Central memory CD8-positive, alpha-beta T cell (primary cell): Measurements from ENCODE around the gene C5orf47.

ENCODE experiments used
- ATAC-seq: fragments of 150-1000 bp; cut with Tn5 transposase; replicated peaks from 2 replicates; pipeline ENCODE4 v1.10.0; 2022; ENCODE audit warnings: mild to moderate bottlenecking, moderate FRiP score, moderate number of reproducible peaks; ENCODE audit not compliant: poor library complexity, severe bottlenecking; ENCODE audit errors: extremely low read depth
- DNase-seq, 2 donors: peaks; one replicate each; pipeline ENCODE4 v3.0.0; 2021; ENCODE audit warnings: low spot score in 2 of 2
- H3K27ac Mint-ChIP-seq: one replicate; pipeline ENCODE4 v1.8.0; 2022; ENCODE audit warnings: low read depth, mild to moderate bottlenecking, moderate library complexity, mixed read lengths
- H3K27me3 Mint-ChIP-seq: one replicate; pipeline ENCODE4 v1.8.0; 2022; ENCODE audit warnings: mixed read lengths
- H3K36me3 Mint-ChIP-seq: one replicate; pipeline ENCODE4 v1.8.0; 2022; ENCODE audit warnings: mild to moderate bottlenecking, moderate library complexity, mixed read lengths; ENCODE audit not compliant: insufficient read depth
- H3K4me1 Mint-ChIP-seq: one replicate; pipeline ENCODE4 v1.8.0; 2022; ENCODE audit warnings: mixed read lengths
- H3K4me3 Mint-ChIP-seq: one replicate; pipeline ENCODE4 v1.8.0; 2022; ENCODE audit warnings: mild to moderate bottlenecking, moderate library complexity, mixed read lengths
- H3K9me3 Mint-ChIP-seq: one replicate; pipeline ENCODE4 v1.8.0; 2022; ENCODE audit warnings: mixed read lengths

Gene C5orf47

GRCh38 chr5:173973616-173973969 lies 15.4 kb upstream of the C5orf47 start:
- peak overlapping the region; percentile 45 for H3K4me3 Mint-ChIP-seq
- H3K36me3 Mint-ChIP-seq, result no peaks in the 10 kb centered on the region
- H3K27ac Mint-ChIP-seq, result no peak overlapping the region
- no peak for DNase-seq
- no peaks in the 10 kb centered on the region for H3K9me3 Mint-ChIP-seq
- H3K27me3 Mint-ChIP-seq, result peaks cover 48% of the 10 kb centered on the region
- ATAC-seq, result no peak
- peaks cover 6% of the 10 kb centered on the region for H3K4me1 Mint-ChIP-seq

- no peaks in the 10 kb centered on the region for H3K9me3 Mint-ChIP-seq
- ATAC-seq, result no peak
- H3K27ac Mint-ChIP-seq, result no peak overlapping the region
Measured at GRCh38 chr5:173974688-173975239, 14.2 kb upstream of the C5orf47 start.

GRCh38 chr5:173981185-173981761 lies 7.7 kb upstream of the C5orf47 start:
- Mint-ChIP-seq H3K27ac (no peak overlapping the region), H3K4me1 (no peaks in the 10 kb centered on the region), H3K36me3 (no peaks in the 10 kb centered on the region), H3K9me3 (no peaks in the 10 kb centered on the region), H3K4me3 (no peak overlapping the region), H3K27me3 (peaks cover 83% of the 10 kb centered on the region)
- DNase-seq (no peak), ATAC-seq (no peak)

More at GRCh38 chr5:173974688-173975239, 14.2 kb upstream of the C5orf47 start:
- peaks cover 54% of the 10 kb centered on the region for H3K27me3 Mint-ChIP-seq
- H3K36me3 Mint-ChIP-seq, result no peaks in the 10 kb centered on the region
- peaks cover 6% of the 10 kb centered on the region for H3K4me1 Mint-ChIP-seq
- H3K4me3 Mint-ChIP-seq, result no peak overlapping the region
- DNase-seq, result no peak

- Mint-ChIP-seq H3K36me3 (no peaks in the 10 kb centered on the region), H3K4me3 (no peak overlapping the region), H3K27me3 (peaks cover 62% of the 10 kb centered on the region), H3K4me1 (no peaks in the 10 kb centered on the region), H3K27ac (no peak overlapping the region), H3K9me3 (no peaks in the 10 kb centered on the region)
- DNase-seq, result no peak
- no peak for ATAC-seq
Measured at GRCh38 chr5:173984218-173984617, 4.8 kb upstream of the C5orf47 start.

- ATAC-seq (no peak), DNase-seq (no peak)
- Mint-ChIP-seq H3K27me3 (peaks cover 22% of the 10 kb centered on the region), H3K4me3 (no peak overlapping the region), H3K9me3 (no peaks in the 10 kb centered on the region), H3K36me3 (no peaks in the 10 kb centered on the region), H3K4me1 (no peaks in the 10 kb centered on the region), H3K27ac (no peak overlapping the region)
Measured at GRCh38 chr5:173989432-173990082, 587 bp downstream of the C5orf47 start.

GRCh38 chr5:173997331-173997730 lies 8.4 kb downstream of the C5orf47 start:
- H3K9me3 Mint-ChIP-seq, result no peaks in the 10 kb centered on the region
- no peak overlapping the region for H3K27ac Mint-ChIP-seq
- no peaks in the 10 kb centered on the region for H3K36me3 Mint-ChIP-seq
- DNase-seq (no peak), ATAC-seq (no peak)
- H3K4me3 Mint-ChIP-seq, result no peak overlapping the region
- H3K27me3 Mint-ChIP-seq, result peaks cover 39% of the 10 kb centered on the region
- no peaks in the 10 kb centered on the region for H3K4me1 Mint-ChIP-seq

GRCh38 chr5:173998531-173998930 lies 9.6 kb downstream of the C5orf47 start:
- DNase-seq, result no peak
- Mint-ChIP-seq H3K27me3 (peaks cover 49% of the 10 kb centered on the region), H3K9me3 (no peaks in the 10 kb centered on the region), H3K36me3 (no peaks in the 10 kb centered on the region), H3K27ac (no peak overlapping the region), H3K4me3 (no peak overlapping the region), H3K4me1 (no peaks in the 10 kb centered on the region)
- ATAC-seq, result no peak

GRCh38 chr5:174000076-174000475 lies 11.1 kb downstream of the C5orf47 start:
- no peak overlapping the region for H3K27ac Mint-ChIP-seq
- no peaks in the 10 kb centered on the region for H3K36me3 Mint-ChIP-seq
- no peaks in the 10 kb centered on the region for H3K4me1 Mint-ChIP-seq
- no peak overlapping the region for H3K4me3 Mint-ChIP-seq
- ATAC-seq, result no peak
- DNase-seq, result no peak
- peaks cover 41% of the 10 kb centered on the region for H3K27me3 Mint-ChIP-seq
- H3K9me3 Mint-ChIP-seq, result no peaks in the 10 kb centered on the region

GRCh38 chr5:174003795-174004194 lies 14.8 kb downstream of the C5orf47 start:
- Mint-ChIP-seq H3K9me3 (no peaks in the 10 kb centered on the region), H3K27ac (no peak overlapping the region), H3K4me1 (no peaks in the 10 kb centered on the region), H3K36me3 (no peaks in the 10 kb centered on the region), H3K4me3 (no peak overlapping the region), H3K27me3 (peaks cover 23% of the 10 kb centered on the region)
- ATAC-seq, result no peak
- DNase-seq, result no peak

- no peaks in the 10 kb centered on the region for H3K9me3 Mint-ChIP-seq
- peaks cover 22% of the 10 kb centered on the region for H3K27me3 Mint-ChIP-seq
- H3K4me1 Mint-ChIP-seq, result no peaks in the 10 kb centered on the region
- H3K4me3 Mint-ChIP-seq, result no peak overlapping the region
- H3K36me3 Mint-ChIP-seq, result no peaks in the 10 kb centered on the region
- DNase-seq, result no peak
- ATAC-seq, result no peak
- no peak overlapping the region for H3K27ac Mint-ChIP-seq
Measured at GRCh38 chr5:174008922-174009321, 20.0 kb downstream of the C5orf47 start.

- no peak for DNase-seq
- H3K4me3 Mint-ChIP-seq, result no peak overlapping the region
- ATAC-seq, result no peak
- no peaks in the 10 kb centered on the region for H3K4me1 Mint-ChIP-seq
- peaks cover 22% of the 10 kb centered on the region for H3K27me3 Mint-ChIP-seq
- no peaks in the 10 kb centered on the region for H3K36me3 Mint-ChIP-seq
- no peak overlapping the region for H3K27ac Mint-ChIP-seq
- no peaks in the 10 kb centered on the region for H3K9me3 Mint-ChIP-seq
Measured at GRCh38 chr5:174010365-174010764, 21.4 kb downstream of the C5orf47 start.

GRCh38 chr5:174011441-174011840 lies 22.5 kb downstream of the C5orf47 start:
- H3K4me3 Mint-ChIP-seq, result no peak overlapping the region
- DNase-seq (no peak), ATAC-seq (no peak)
- no peaks in the 10 kb centered on the region for H3K4me1 Mint-ChIP-seq
- H3K27me3 Mint-ChIP-seq, result peaks cover 16% of the 10 kb centered on the region
- no peak overlapping the region for H3K27ac Mint-ChIP-seq
- H3K9me3 Mint-ChIP-seq, result no peaks in the 10 kb centered on the region
- H3K36me3 Mint-ChIP-seq, result no peaks in the 10 kb centered on the region
